HEK293T (cell line): ENCODE data around the gene SLC30A10.

ENCODE experiments used
- ARNT ChIP-seq: fragments of 450-650 bp; IDR thresholded peaks from 2 replicates; pipeline ENCODE4 v1.6.1; 2017; ENCODE audit warnings: mild to moderate bottlenecking
- BHLHE40 ChIP-seq: fragments of 450-650 bp; IDR thresholded peaks from 2 replicates; pipeline ENCODE4 v1.6.1; 2016; ENCODE audit warnings: mild to moderate bottlenecking, moderate library complexity, borderline replicate concordance
- CTBP1 ChIP-seq: fragments of 450-650 bp; IDR thresholded peaks from 2 replicates; pipeline ENCODE4 v1.6.1; 2016; ENCODE audit warnings: borderline replicate concordance
- ELF4 ChIP-seq: fragments of 450-650 bp; IDR thresholded peaks from 2 replicates; pipeline ENCODE4 v1.6.1; 2017; ENCODE audit warnings: antibody characterized with exemption
- FOXK2 ChIP-seq: fragments of 450-650 bp; IDR thresholded peaks from 2 replicates; pipeline ENCODE4 v1.6.1; 2016; ENCODE audit warnings: mild to moderate bottlenecking
- LEF1 ChIP-seq: fragments of 450-650 bp; IDR thresholded peaks from 2 replicates; pipeline ENCODE4 v1.6.1; 2017; ENCODE audit warnings: mild to moderate bottlenecking, borderline replicate concordance
- NFRKB ChIP-seq: fragments of 450-650 bp; IDR thresholded peaks from 2 replicates; pipeline ENCODE4 v1.6.1; 2016; ENCODE audit warnings: mild to moderate bottlenecking, moderate library complexity
- SP1 ChIP-seq: fragments of 450-650 bp; IDR thresholded peaks from 2 replicates; pipeline ENCODE4 v1.6.1; 2017
- SUZ12 ChIP-seq: fragments of 450-650 bp; IDR thresholded peaks from 2 replicates; pipeline ENCODE4 v1.6.1; 2016; ENCODE audit warnings: mild to moderate bottlenecking
- TARDBP ChIP-seq: fragments of 450-650 bp; IDR thresholded peaks from 2 replicates; pipeline ENCODE4 v1.6.1; 2016
- TF ChIP-seq, protein P1 (sequence below): fragments of 450-650 bp; IDR thresholded peaks from 2 replicates; pipeline ENCODE4 v1.6.1; 2016

DNA sequence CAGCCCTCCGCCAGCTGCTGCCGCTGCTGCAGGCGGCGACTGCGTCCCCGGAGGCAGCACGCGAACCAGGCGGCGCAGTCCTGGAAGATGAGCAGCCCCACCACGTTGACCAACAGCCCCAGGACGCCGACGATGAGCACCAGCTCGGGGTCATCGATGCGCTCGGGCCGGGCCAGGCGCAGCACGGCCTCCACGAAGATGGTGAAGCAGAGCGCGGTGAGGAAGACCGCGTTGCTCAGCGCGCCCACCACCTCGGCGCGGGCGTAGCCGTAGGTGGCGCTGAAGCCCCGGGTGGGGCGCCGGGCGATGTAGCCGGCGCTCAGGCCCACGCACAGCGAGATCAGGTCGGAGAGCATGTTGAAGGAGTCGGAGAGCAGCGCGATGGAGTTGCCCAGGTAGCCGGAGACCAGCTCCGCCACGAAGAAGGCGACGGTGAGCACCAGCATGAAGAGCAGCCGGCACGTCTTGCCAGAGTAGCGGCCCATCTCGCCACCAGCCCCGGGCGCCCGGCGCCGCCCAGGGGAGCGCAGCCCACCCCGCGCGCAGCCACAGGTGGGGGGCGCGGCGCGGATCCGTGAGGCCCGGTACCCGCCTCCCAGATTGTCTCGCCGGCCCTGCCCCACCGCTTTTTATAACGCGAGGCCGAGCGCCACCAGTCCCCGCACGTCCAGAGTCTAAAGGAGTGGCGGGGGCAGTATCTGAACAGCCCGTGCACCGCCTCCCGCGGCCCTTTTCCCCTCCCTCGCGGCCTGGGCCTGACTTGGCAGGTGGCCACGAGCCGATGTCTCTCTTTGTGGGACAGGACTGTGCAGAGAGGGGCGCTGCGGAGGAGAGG is at the start of gene SLC30A10:
- TF ChIP-seq ELF4, result no peak
- no peak for TF ChIP-seq TARDBP
- no peak for TF ChIP-seq LEF1
- TF ChIP-seq, protein P1, sequence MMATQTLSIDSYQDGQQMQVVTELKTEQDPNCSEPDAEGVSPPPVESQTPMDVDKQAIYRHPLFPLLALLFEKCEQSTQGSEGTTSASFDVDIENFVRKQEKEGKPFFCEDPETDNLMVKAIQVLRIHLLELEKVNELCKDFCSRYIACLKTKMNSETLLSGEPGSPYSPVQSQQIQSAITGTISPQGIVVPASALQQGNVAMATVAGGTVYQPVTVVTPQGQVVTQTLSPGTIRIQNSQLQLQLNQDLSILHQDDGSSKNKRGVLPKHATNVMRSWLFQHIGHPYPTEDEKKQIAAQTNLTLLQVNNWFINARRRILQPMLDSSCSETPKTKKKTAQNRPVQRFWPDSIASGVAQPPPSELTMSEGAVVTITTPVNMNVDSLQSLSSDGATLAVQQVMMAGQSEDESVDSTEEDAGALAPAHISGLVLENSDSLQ, result no peak; the same call in 1 of the 2 replicates
- TF ChIP-seq NFRKB, result no peak
- no peak for TF ChIP-seq SP1
- no peak for TF ChIP-seq FOXK2
- no peak for TF ChIP-seq BHLHE40
- TF ChIP-seq SUZ12, result no peak
- TF ChIP-seq CTBP1, result no peak
- TF ChIP-seq ARNT, result no peak
